Liver (tissue), 3 donors: Measurements from ENCODE around the gene DGKD.

Experiments
- JUND ChIP-seq, 2 donors: IDR thresholded peaks; 2 replicates each; pipeline ENCODE4 v1.6.1; 2016; ENCODE audit warnings: antibody characterized with exemption in 2 of 2
- MAX ChIP-seq: IDR thresholded peaks from 2 replicates; pipeline ENCODE4 v1.6.1; 2016; ENCODE audit warnings: antibody characterized with exemption
- RAD21 ChIP-seq, 2 donors: IDR thresholded peaks; 2 replicates each; pipeline ENCODE4 v1.6.1; 2016; ENCODE audit warnings: antibody characterized with exemption in 2 of 2, mild to moderate bottlenecking in 2 of 2
- REST ChIP-seq: IDR thresholded peaks from 2 replicates; pipeline ENCODE4 v1.6.1; 2016; ENCODE audit warnings: antibody characterized with exemption, mild to moderate bottlenecking
- YY1 ChIP-seq: IDR thresholded peaks from 2 replicates; pipeline ENCODE4 v1.6.1; 2016; ENCODE audit warnings: antibody characterized with exemption, mild to moderate bottlenecking
- ZBTB33 ChIP-seq: IDR thresholded peaks from 2 replicates; pipeline ENCODE4 v1.6.1; 2016; ENCODE audit warnings: antibody characterized with exemption
- TF ChIP-seq, protein P1 (sequence below): fragments of 150-350 bp; IDR thresholded peaks from 2 replicates; pipeline ENCODE4 v1.5.1; 2017; ENCODE audit warnings: improper control_type of control experiment, low read depth, low read length; ENCODE audit not compliant: missing input control
- donor health status: healthy.
- donor health status: healthy.

GRCh38 chr2:233395687-233396086 lies 41.4 kb downstream of the DGKD start:
- TF ChIP-seq, protein P1, sequence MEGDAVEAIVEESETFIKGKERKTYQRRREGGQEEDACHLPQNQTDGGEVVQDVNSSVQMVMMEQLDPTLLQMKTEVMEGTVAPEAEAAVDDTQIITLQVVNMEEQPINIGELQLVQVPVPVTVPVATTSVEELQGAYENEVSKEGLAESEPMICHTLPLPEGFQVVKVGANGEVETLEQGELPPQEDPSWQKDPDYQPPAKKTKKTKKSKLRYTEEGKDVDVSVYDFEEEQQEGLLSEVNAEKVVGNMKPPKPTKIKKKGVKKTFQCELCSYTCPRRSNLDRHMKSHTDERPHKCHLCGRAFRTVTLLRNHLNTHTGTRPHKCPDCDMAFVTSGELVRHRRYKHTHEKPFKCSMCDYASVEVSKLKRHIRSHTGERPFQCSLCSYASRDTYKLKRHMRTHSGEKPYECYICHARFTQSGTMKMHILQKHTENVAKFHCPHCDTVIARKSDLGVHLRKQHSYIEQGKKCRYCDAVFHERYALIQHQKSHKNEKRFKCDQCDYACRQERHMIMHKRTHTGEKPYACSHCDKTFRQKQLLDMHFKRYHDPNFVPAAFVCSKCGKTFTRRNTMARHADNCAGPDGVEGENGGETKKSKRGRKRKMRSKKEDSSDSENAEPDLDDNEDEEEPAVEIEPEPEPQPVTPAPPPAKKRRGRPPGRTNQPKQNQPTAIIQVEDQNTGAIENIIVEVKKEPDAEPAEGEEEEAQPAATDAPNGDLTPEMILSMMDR = no peak
- TF ChIP-seq YY1 (no peak), RAD21 (IDR thresholded peaks at IDR 0.05) (no peak), JUND (IDR thresholded peaks at IDR 0.05) (no peak), REST (no peak), ZBTB33 (no peak), MAX (no peak)
